Measurements from ENCODE around the gene PIGR. TPM values are rescaled to one million over a fixed set of nuclear protein-coding genes. Genes with fewer than 3 reads are reported as not detected.

Gene PIGR
- total RNA-seq, 1 donor from 2014 or later, result not detected

DNA sequence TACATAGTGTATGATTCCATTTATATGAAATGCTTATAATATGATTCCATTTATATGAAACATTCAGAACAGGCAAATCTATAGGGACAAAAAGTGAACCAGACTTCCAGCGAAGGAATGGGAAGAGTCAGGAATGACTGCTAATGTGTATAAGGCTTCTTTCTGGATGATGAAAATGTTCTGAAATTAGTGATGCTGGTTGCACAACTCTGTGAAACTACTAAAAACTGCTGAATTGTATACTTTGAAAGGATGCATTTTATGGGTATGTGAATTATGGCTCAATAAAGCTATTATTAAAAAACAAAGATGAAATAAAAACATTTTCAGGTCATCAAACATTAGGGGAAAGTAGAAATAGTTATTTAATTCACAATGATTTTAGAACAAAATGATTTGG is 63.1 kb downstream of the PIGR start:
- no peak for DNase-seq (ENCODE audit: low spot score)
- Mint-ChIP-seq H3K4me1 (ENCODE audit: low read depth) (no peaks in the 10 kb centered on the region), H3K27me3 (ENCODE audit: low read depth) (peaks cover 22% of the 10 kb centered on the region), H3K27ac (ENCODE audit: unreplicated experiment) (no peak overlapping the region), H3K36me3 (ENCODE audit: low read depth) (no peaks in the 10 kb centered on the region), H3K9me3 (ENCODE audit: low read depth) (peaks cover 21% of the 10 kb centered on the region), H3K4me3 (ENCODE audit: unreplicated experiment) (no peak overlapping the region)
- TF ChIP-seq, protein P1, sequence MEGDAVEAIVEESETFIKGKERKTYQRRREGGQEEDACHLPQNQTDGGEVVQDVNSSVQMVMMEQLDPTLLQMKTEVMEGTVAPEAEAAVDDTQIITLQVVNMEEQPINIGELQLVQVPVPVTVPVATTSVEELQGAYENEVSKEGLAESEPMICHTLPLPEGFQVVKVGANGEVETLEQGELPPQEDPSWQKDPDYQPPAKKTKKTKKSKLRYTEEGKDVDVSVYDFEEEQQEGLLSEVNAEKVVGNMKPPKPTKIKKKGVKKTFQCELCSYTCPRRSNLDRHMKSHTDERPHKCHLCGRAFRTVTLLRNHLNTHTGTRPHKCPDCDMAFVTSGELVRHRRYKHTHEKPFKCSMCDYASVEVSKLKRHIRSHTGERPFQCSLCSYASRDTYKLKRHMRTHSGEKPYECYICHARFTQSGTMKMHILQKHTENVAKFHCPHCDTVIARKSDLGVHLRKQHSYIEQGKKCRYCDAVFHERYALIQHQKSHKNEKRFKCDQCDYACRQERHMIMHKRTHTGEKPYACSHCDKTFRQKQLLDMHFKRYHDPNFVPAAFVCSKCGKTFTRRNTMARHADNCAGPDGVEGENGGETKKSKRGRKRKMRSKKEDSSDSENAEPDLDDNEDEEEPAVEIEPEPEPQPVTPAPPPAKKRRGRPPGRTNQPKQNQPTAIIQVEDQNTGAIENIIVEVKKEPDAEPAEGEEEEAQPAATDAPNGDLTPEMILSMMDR (IDR thresholded peaks at IDR 0.05), result no peak

DNA sequence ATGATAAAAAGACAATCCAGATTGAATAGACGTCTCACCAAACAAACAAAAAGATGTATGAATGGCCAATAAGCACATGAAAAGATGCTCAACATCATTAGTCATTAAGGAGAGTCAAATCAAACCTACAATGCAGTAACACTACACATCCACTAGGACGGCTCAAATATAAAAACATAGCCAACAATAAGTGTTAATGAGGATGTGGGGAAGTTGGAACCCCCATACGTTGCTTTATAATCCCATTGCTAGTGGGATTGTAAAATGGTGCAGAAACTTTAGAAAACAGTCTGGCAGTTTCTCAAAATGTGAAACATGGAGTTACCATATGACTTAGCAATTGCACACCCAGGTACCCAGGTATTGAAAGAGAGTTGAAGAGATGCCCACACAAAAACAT is 63.7 kb downstream of the PIGR start:
- Mint-ChIP-seq H3K9me3 (ENCODE audit: low read depth) (peaks cover 25% of the 10 kb centered on the region), H3K4me3 (ENCODE audit: unreplicated experiment) (no peak overlapping the region), H3K27me3 (ENCODE audit: low read depth) (peaks cover 22% of the 10 kb centered on the region)

GRCh38 chr1:206880314-206880713 is 66.0 kb downstream of the PIGR start:
- TF ChIP-seq, protein P1 (IDR thresholded peaks at IDR 0.05), result no peak
- H3K4me3 Mint-ChIP-seq (ENCODE audit: unreplicated experiment), result no peak overlapping the region

More for the DNA sequence above, 63.7 kb downstream of the PIGR start:
- no peak for DNase-seq (ENCODE audit: low spot score)
- Mint-ChIP-seq H3K27ac (ENCODE audit: unreplicated experiment) (no peak overlapping the region), H3K4me1 (ENCODE audit: low read depth) (no peaks in the 10 kb centered on the region), H3K36me3 (ENCODE audit: low read depth) (no peaks in the 10 kb centered on the region)
- TF ChIP-seq, protein P1 (IDR thresholded peaks at IDR 0.05), result peak; percentile 29

More at GRCh38 chr1:206880314-206880713, 66.0 kb downstream of the PIGR start:
- H3K27me3 Mint-ChIP-seq (ENCODE audit: low read depth), result peaks cover 12% of the 10 kb centered on the region
- no peaks in the 10 kb centered on the region for H3K36me3 Mint-ChIP-seq (ENCODE audit: low read depth)
- DNase-seq (ENCODE audit: low spot score), result no peak
- no peaks in the 10 kb centered on the region for H3K4me1 Mint-ChIP-seq (ENCODE audit: low read depth)
- H3K27ac Mint-ChIP-seq (ENCODE audit: unreplicated experiment), result no peak overlapping the region
- peaks cover 35% of the 10 kb centered on the region for H3K9me3 Mint-ChIP-seq (ENCODE audit: low read depth)

Other genes starting within 250 kb of the PIGR start
- gene IL19, start 175.7 kb downstream of the PIGR start, total RNA-seq, result not detected in 3 replicates
- gene IL10, start 174.0 kb downstream of the PIGR start, total RNA-seq, result not detected in 3 replicates
- gene IL20, start 80.8 kb downstream of the PIGR start, total RNA-seq, result not detected in 3 replicates
- not detected in 3 replicates for gene IL24, start 49.0 kb downstream of the PIGR start, total RNA-seq
- not detected in 3 replicates for gene FCMR, start 24.5 kb downstream of the PIGR start, total RNA-seq
- gene FCAMR, start 24.0 kb upstream of the PIGR start, total RNA-seq, result not detected in 3 replicates
- gene C1orf116, start 86.3 kb upstream of the PIGR start, total RNA-seq, result 0.07 to 0.10 TPM in 2 of 3 replicates, not detected in the other
- gene YOD1, start 104.7 kb upstream of the PIGR start, total RNA-seq, result 5.3 to 6.3 TPM (median 5.5 TPM) in 3 replicates
- gene PFKFB2, start 106.8 kb upstream of the PIGR start, total RNA-seq, result 13.3 to 15.5 TPM (median 14.8 TPM) in 3 replicates
- not detected in 3 replicates for gene C4BPB, start 142.4 kb upstream of the PIGR start, total RNA-seq
- gene C4BPA, start 157.8 kb upstream of the PIGR start, total RNA-seq, result not detected in 3 replicates